Pancreas (tissue), 10 donors: ENCODE measurements around the gene RBM26. TPM values are rescaled to one million over a fixed set of nuclear protein-coding genes. Genes with fewer than 3 reads are reported as not detected.

ENCODE experiments used
- ATAC-seq, 4 donors: fragments of 200-7000 bp; cut with Tn5 transposase; one replicate each; pipeline versions ENCODE4 v1.8.0 to v1.9.1; 2020; ENCODE audit warnings: mild to moderate bottlenecking in 4 of 4, moderate library complexity in 4 of 4
- DNase-seq, 6 donors: peaks; one replicate each; pipeline ENCODE4 v3.0.0-alpha.2; 2020
- FAIRE-seq: peaks from 2 replicates; lab custom pipeline; 2012; peaks lifted over from hg19 to GRCh38; lab: Jason Lieb, UNC
- H3K27ac ChIP-seq, 4 donors: fragments of 200-600 bp; sonication (generic); 1 replicate in 3 of 4; 2 replicates in 1 of 4; pipeline versions ENCODE4 v1.5.0 to v1.8.0; 2020
- H3K27me3 ChIP-seq, 4 donors: fragments of 200-600 bp; one replicate each; pipeline ENCODE4 v1.8.0; 2021
- H3K36me3 ChIP-seq, 3 donors: fragments of 200-600 bp; sonication (generic) in 1 of 3; one replicate each; pipeline versions ENCODE4 v1.5.0 to v1.8.0; 2020 to 2021
- H3K4me1 ChIP-seq, 3 donors: fragments of 200-600 bp; one replicate each; pipeline ENCODE4 v1.8.0; 2021
- H3K4me3 ChIP-seq, 4 donors: fragments of 200-600 bp; sonication (generic) in 2 of 4; one replicate each; pipeline versions ENCODE4 v1.5.0 to v1.8.0; 2020 to 2021
- H3K9me3 ChIP-seq, 4 donors: fragments of 200-600 bp; one replicate each; pipeline ENCODE4 v1.8.0; 2021
- CTCF ChIP-seq, 4 donors: fragments of 200-600 bp; sonication (generic) in 3 of 4; IDR thresholded peaks; one replicate each; pipeline versions ENCODE4 v1.5.0 to v1.8.0; 2021; ENCODE audit warnings: antibody characterized with exemption in 4 of 4
- WGBS, 2 donors: extraction: QIAGEN DNeasy Blood & Tissue Kit; methylation state at CpG; one replicate each; pipeline ENCODE4 v1.1.7; 2013; 5-methylcytosine and 5-hydroxymethylcytosine counted together
- intact Hi-C, 3 donors: fragments of 100-400 bp; cut with DNase I; formaldehyde crosslinking; loops; one replicate each; pipeline versions ENCODE4 v1.11.1 to v1.14.2; 2022
- polyA plus RNA-seq, 2 donors: library from polyadenylated mRNA; stranded (reverse); fragments of 200-250 nt; gene quantifications; one replicate each; pipeline ENCODE4 v1.2.3, GENCODE V29; 2013
- total RNA-seq, 6 donors: library from RNA; stranded (reverse); fragmentation: NEBNext Ultra II Directional in 4 of 6; extraction: Animal tissue kit (Norgen Biotek cat#: 25700) in 4 of 6; gene quantifications; one replicate each; pipeline versions ENCODE4 v1.2.1 to v1.2.4, GENCODE V29; 2021 to 2023
- donor health status: healthy with polysubstance abuse.
- donor health status: DM: no; HTN: no; CAD: no; lungs with moderate emphysema.
- donor health status: DM: no; HTN: no; CAD: no.
- donor health status: control.
- donor health status: control.
- donor health status: Bipolar disorder and iron deficiency.
- donor health status: DM: yes; HTN: yes; CAD: no.
- donor health status: DM: no; HTN: no; CAD: no.
- donor health status: DM: no; HTN: no; CAD: no.
- donor health status: DM: yes; HTN: yes; CAD: no.

Gene RBM26
- total and polyA plus RNA-seq, 8 donors, result 11.7 to 25.1 (median 18.3) TPM

DNA sequence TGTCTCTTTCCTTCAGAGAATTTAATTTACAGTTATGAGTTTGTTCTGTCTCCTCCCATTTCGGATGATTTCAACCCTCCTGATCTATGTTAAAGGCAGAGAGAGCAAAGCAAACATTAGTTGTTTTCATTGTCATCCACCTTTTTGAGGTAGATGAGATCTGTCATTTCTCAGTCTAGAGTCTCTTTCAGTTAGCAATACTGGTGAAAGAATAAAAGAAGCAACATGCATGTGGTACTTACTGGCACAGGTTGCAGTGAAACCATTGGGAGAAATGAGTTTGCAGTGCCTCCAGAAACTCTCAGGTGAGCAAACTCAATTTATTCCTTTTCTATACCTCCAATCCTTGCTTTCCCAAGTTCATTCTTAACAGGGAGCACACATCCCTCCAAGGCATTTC lies 99.4 kb downstream of the RBM26 start:
- intact Hi-C loops, result no loop called here
- DNase-seq, result no peak
- Histone ChIP-seq H3K36me3 (no peaks in the 10 kb centered on the region), H3K9me3 (no peaks in the 10 kb centered on the region), H3K27ac (no peak overlapping the region), H3K27me3 (no peaks in the 10 kb centered on the region), H3K4me3 (no peak overlapping the region), H3K4me1 (no peaks in the 10 kb centered on the region)
- FAIRE-seq, result no peak
- WGBS, 2 donors, result 39 to 49% methylated on average over 1 of the region's 1 CpG
- TF ChIP-seq CTCF (IDR thresholded peaks at IDR 0.05), result no peak
- ATAC-seq, result no peak

GRCh38 chr13:79297128-79297527 lies 108.9 kb downstream of the RBM26 start:
- intact Hi-C loops, result no loop called here
- Histone ChIP-seq H3K27me3 (no peaks in the 10 kb centered on the region), H3K9me3 (no peaks in the 10 kb centered on the region), H3K4me3 (no peak overlapping the region), H3K36me3 (no peaks in the 10 kb centered on the region), H3K27ac (no peak overlapping the region), H3K4me1 (no peaks in the 10 kb centered on the region)
- FAIRE-seq (no peak), ATAC-seq (no peak), DNase-seq (no peak)
- TF ChIP-seq CTCF (IDR thresholded peaks at IDR 0.05), result no peak
- 29 to 56% methylated on average over 2 of the region's 2 CpGs for WGBS, 2 donors

DNA sequence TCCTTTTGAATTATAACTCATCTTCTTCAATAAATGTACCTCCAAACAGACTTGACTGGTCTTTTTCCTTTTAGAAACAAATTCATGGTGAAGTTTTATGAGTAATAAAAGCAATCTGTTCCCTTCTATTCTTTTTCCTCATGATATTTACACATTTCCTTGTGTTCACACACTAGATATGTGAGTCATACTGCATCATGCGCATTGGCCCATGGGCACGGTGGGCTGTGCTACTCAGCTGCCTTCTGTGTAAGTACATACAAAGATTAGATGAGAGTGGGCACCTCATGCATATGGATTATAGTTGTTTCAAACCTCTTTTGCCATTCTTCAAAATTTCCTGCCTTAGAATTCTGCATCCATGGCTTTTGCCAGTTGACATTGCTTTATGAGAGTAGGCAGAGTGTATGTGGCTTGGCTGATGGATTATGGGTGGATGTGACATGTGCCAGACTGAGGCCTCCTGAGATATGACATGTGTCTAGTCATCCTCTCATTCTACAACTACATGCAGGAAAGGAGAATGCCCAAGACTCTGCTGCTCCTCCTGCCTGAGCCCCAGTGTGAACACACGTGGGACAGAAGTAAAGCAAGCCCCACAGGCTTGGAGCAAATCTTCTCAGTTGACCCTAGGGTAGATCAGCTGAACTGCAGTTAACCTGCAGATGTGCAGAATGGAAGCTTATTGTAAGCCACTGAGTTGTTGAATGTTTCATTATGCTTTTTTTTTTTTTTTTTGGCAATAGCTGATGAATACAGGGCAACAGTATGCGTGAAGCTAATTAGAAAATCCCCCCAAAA lies 109.9 kb downstream of the RBM26 start:
- H3K4me1 ChIP-seq, result no peaks in the 10 kb centered on the region
- intact Hi-C loops, result no loop called here
- DNase-seq, result no peak
- H3K27me3 ChIP-seq, result no peaks in the 10 kb centered on the region
- FAIRE-seq, result no peak
- no peak for ATAC-seq
- no peaks in the 10 kb centered on the region for H3K9me3 ChIP-seq
- TF ChIP-seq CTCF (IDR thresholded peaks at IDR 0.05), result no peak
- no peak overlapping the region for H3K4me3 ChIP-seq
- no peaks in the 10 kb centered on the region for H3K36me3 ChIP-seq
- 74 to 77% methylated on average over 4 of the region's 4 CpGs for WGBS, 2 donors
- H3K27ac ChIP-seq, result no peak overlapping the region

GRCh38 chr13:79290595-79291244 lies 115.3 kb downstream of the RBM26 start:
- intact Hi-C loops, result no loop called here
- no peaks in the 10 kb centered on the region for H3K27me3 ChIP-seq
- no peak for TF ChIP-seq CTCF (IDR thresholded peaks at IDR 0.05)
- H3K4me3 ChIP-seq, result no peak overlapping the region
- H3K9me3 ChIP-seq, result no peaks in the 10 kb centered on the region
- 52% methylated on average over 9 of the region's 9 CpGs for WGBS, 2 donors
- no peaks in the 10 kb centered on the region for H3K4me1 ChIP-seq
- ATAC-seq (no peak), FAIRE-seq (no peak), DNase-seq (no peak)
- H3K36me3 ChIP-seq, result no peaks in the 10 kb centered on the region
- no peak overlapping the region for H3K27ac ChIP-seq

DNA sequence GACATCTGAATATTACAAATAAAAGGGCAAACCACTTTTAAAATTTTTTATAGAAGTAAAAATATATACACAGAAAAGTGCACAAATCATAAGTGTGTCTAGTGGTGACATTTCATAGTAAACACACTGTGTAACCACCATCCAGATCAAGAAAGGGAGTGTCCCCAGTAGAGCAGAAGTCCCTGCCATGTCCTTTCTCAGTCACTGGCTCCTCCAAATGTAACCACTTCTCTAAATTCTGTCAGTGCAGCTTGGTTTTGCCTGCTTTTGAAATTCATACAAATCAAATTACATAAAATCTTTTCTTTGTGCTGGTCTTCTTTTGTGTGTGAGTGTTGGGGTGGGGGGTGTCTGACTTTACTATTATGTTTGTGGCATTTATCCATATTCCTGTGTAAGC lies 116.5 kb downstream of the RBM26 start:
- ATAC-seq (no peak), DNase-seq (no peak), FAIRE-seq (no peak)
- H3K27me3 ChIP-seq, result no peaks in the 10 kb centered on the region
- no peak overlapping the region for H3K4me3 ChIP-seq
- TF ChIP-seq CTCF (IDR thresholded peaks at IDR 0.05), result no peak
- no peaks in the 10 kb centered on the region for H3K4me1 ChIP-seq
- no peaks in the 10 kb centered on the region for H3K36me3 ChIP-seq
- intact Hi-C loops, result no loop called here
- H3K9me3 ChIP-seq, result no peaks in the 10 kb centered on the region
- no peak overlapping the region for H3K27ac ChIP-seq
